OCI-LY3 (cell line): ENCODE results near the gene GFER.
A peak's percentile ranks its signal among the peaks of the same experiment; 100 is the strongest.

Experiments used
- H2AFZ ChIP-seq: fragments of 200-600, 300-600 bp; shearing (Covaris generic); 2 replicates; pipeline ENCODE4 v1.6.0; 2014; ENCODE audit warnings: antibody characterized with exemption, low read depth, low read length
- H3K27ac ChIP-seq: fragments of 200-600, 300-600 bp; sonication (generic); 2 replicates; pipeline ENCODE4 v1.5.1; 2014; ENCODE audit warnings: mild to moderate bottlenecking, low read length, moderate library complexity, mixed read lengths
- H3K27me3 ChIP-seq: fragments of 200-600, 300-600 bp; sonication (generic); 2 replicates; pipeline ENCODE4 v1.6.1; 2014; ENCODE audit warnings: low read depth, low read length, mixed read lengths
- H3K36me3 ChIP-seq: fragments of 200-600, 300-600 bp; sonication (generic); replicated peaks from 2 replicates; pipeline ENCODE3; 2014; ENCODE audit warnings: low read depth, low read length, mixed read lengths
- H3K4me1 ChIP-seq: fragments of 300-600, 200-600 bp; sonication (generic); 2 replicates; pipeline ENCODE4 v1.6.1; 2014; ENCODE audit warnings: low read length, mixed read lengths
- H3K4me2 ChIP-seq: fragments of 200-600, 300-600 bp; sonication (generic); 2 replicates; pipeline ENCODE4 v1.6.1; 2014; ENCODE audit warnings: low read length, mixed read lengths
- H3K4me3 ChIP-seq: fragments of 300-600, 200-600 bp; sonication (generic); 2 replicates; pipeline ENCODE4 v1.5.1; 2014; ENCODE audit warnings: antibody characterized with exemption, mild to moderate bottlenecking, low read length, moderate library complexity
- H3K79me2 ChIP-seq: fragments of 300-600, 200-600 bp; shearing (Covaris generic); 2 replicates; pipeline ENCODE4 v1.6.1; 2014; ENCODE audit warnings: mild to moderate bottlenecking, low read length, mixed read lengths
- H3K9ac ChIP-seq: fragments of 300-600, 200-600 bp; shearing (Covaris generic); 2 replicates; pipeline ENCODE4 v1.6.0; 2014; ENCODE audit warnings: mild to moderate bottlenecking, low read length, moderate library complexity
- H3K9me3 ChIP-seq: fragments of 200-600, 300-600 bp; shearing (Covaris generic); 2 replicates; pipeline ENCODE4 v1.6.1; 2014; ENCODE audit warnings: low read length, mixed read lengths; ENCODE audit not compliant: insufficient read depth
- H4K20me1 ChIP-seq: fragments of 200-600, 300-600 bp; sonication (generic); 2 replicates; pipeline ENCODE4 v1.6.1; 2016; ENCODE audit warnings: low read length, mixed read lengths; ENCODE audit not compliant: insufficient read depth
- CTCF ChIP-seq: fragments of 200-600, 300-600 bp; sonication (generic); IDR thresholded peaks from 2 replicates; pipeline ENCODE4 v1.5.1; 2014; ENCODE audit warnings: antibody characterized with exemption, low read length, low read depth
- EZH2phosphoT487 ChIP-seq: fragments of 200-600 bp; shearing (Covaris generic); IDR thresholded peaks from 2 replicates; pipeline ENCODE4 v1.6.1; 2018; ENCODE audit warnings: antibody characterized with exemption, mixed run types, low read depth

The GFER gene

GRCh38 chr16:1982991-1983543 lies 926 bp upstream of the GFER start:
- Histone ChIP-seq H3K9ac (no peak overlapping the region), H3K4me2 (no peak overlapping the region), H3K9me3 (no peaks in the 10 kb centered on the region), H3K79me2 (peaks cover 12% of the 10 kb centered on the region), H2AFZ (no peak overlapping the region), H3K27ac (no peak overlapping the region), H4K20me1 (no peaks in the 10 kb centered on the region), H3K27me3 (no peaks in the 10 kb centered on the region), H3K4me3 (peak overlapping the region; percentile 95; the same call in 1 of the 2 replicates), H3K36me3 (peaks cover 19% of the 10 kb centered on the region), H3K4me1 (peaks cover 10% of the 10 kb centered on the region)
- TF ChIP-seq CTCF, result no peak
- TF ChIP-seq EZH2phosphoT487, result no peak

- H2AFZ ChIP-seq, result no peak overlapping the region; the same call in 1 of the 2 replicates
- H3K27ac ChIP-seq, result no peak overlapping the region
- no peaks in the 10 kb centered on the region for H3K9me3 ChIP-seq
- H4K20me1 ChIP-seq, result no peaks in the 10 kb centered on the region
- H3K4me1 ChIP-seq, result peaks cover 10% of the 10 kb centered on the region
- no peaks in the 10 kb centered on the region for H3K27me3 ChIP-seq
- peak overlapping the region; percentile 95 for H3K4me3 ChIP-seq
- peak overlapping the region; percentile 98 for H3K4me2 ChIP-seq
- peaks cover 12% of the 10 kb centered on the region for H3K79me2 ChIP-seq
- TF ChIP-seq EZH2phosphoT487 (no peak), CTCF (no peak)
- H3K36me3 ChIP-seq, result peaks cover 14% of the 10 kb centered on the region
- H3K9ac ChIP-seq, result peak overlapping the region; percentile 88
These were observed 593 bp downstream of the GFER start for GRCh38 chr16:1984347-1985225.

GRCh38 chr16:1985466-1986150 lies 1.6 kb downstream of the GFER start:
- H3K4me3 ChIP-seq, result peak overlapping the region; percentile 95
- H3K27ac ChIP-seq, result no peak overlapping the region
- peak overlapping the region; percentile 98 for H3K4me2 ChIP-seq
- no peaks in the 10 kb centered on the region for H4K20me1 ChIP-seq
- H3K9ac ChIP-seq, result peak overlapping the region; percentile 88
- H3K36me3 ChIP-seq, result peaks cover 14% of the 10 kb centered on the region
- TF ChIP-seq EZH2phosphoT487, result no peak
- TF ChIP-seq CTCF, result no peak
- H3K27me3 ChIP-seq, result no peaks in the 10 kb centered on the region
- no peaks in the 10 kb centered on the region for H3K9me3 ChIP-seq
- H3K4me1 ChIP-seq, result peaks cover 11% of the 10 kb centered on the region
- H3K79me2 ChIP-seq, result peaks cover 12% of the 10 kb centered on the region
- no peak overlapping the region for H2AFZ ChIP-seq

GRCh38 chr16:1987198-1987597 lies 3.2 kb downstream of the GFER start:
- H3K4me1 ChIP-seq, result peaks cover 15% of the 10 kb centered on the region
- no peaks in the 10 kb centered on the region for H3K9me3 ChIP-seq
- TF ChIP-seq EZH2phosphoT487, result no peak
- no peak for TF ChIP-seq CTCF
- peaks cover 14% of the 10 kb centered on the region for H3K36me3 ChIP-seq
- H3K27me3 ChIP-seq, result no peaks in the 10 kb centered on the region
- no peak overlapping the region for H3K4me3 ChIP-seq
- no peak overlapping the region for H3K4me2 ChIP-seq
- no peak overlapping the region for H3K9ac ChIP-seq
- H2AFZ ChIP-seq, result no peak overlapping the region
- no peaks in the 10 kb centered on the region for H4K20me1 ChIP-seq
- H3K27ac ChIP-seq, result no peak overlapping the region
- peaks cover 12% of the 10 kb centered on the region for H3K79me2 ChIP-seq
